Iris pigment epithelial cell (primary cell): Measurements from ENCODE around the gene RGL2.

Source experiments
- DNase-seq: peaks from one replicate; pipeline ENCODE4 v3.0.0-alpha.2; 2011; ENCODE audit warnings: low read depth

The RGL2 gene

DNA sequence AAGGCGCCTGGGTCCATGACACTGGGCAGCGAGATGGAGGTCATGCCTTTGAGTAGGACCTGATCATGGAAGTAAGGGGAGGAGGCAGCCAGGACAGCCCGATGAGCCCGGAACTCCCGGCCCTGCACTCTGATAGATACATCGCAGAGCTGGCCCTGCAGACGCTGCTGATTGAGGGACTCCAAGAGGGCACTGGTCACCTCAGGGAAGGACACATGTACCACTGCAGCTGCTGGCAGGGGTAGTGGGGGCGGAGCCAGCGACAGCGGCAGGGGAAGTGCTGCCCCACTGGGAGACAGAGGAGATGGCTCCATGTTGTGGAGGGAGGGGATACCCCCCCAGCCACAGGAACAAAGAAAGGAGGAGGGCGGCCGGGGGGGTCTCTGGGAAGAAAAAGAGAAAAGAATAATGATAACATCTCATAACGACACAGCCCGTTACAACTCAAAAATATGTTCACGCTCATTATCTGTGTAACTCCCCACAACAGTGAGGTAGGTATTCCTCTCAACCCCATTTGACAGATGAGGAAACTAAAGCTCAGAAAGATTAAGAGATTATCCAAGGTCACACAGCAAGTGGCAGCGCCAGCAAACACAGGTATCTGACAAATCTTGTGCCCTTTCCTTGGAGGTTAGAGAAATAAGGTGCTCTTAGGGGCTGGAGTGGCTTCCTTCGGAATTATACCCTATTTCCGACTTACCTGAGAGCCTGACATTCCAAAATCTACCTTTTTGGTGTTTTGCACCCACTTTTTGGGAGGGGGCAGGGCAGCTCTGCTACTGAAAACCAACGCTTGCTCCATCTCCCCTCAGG is 18.1 kb upstream of the RGL2 start:
- DNase-seq, result no peak

DNA sequence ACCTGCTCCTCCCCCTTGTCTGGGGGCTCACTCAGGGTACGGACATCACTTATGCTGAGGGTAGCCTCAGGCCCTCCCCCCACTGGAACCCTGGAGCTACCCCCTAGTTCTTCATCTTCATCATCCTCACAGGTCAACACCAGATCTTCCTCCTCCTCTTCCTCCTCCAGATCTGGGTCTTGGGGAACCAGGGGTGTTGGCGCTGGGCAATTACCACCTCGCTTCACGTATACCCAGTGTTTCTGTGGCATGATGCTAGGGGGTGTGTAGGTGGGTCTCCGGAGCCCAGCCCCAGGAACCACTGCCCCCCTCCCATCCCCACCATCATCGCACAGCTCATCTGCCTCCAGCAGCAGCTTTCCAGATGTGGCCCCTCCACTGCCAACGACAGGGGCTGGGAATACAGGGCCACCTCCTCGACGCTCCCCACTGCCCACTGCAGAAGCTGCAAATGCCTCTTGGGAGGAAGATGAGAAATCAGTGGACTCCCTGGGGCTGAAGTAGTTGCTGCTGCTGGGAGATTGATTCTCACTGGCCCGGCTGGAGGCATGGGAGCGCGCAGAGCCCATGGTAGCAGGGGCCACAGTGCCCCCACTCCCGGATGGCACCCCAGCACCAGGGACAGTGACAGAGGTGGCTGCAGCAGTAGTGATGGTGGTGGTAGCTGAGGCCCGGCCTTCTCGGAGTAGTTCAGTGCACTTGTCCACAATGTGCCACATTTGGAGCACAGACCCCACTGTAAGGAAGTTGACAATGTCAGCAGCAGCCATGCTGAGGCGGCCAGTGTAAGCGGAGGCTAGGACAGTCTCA is 17.3 kb upstream of the RGL2 start:
- no peak for DNase-seq

GRCh38 chr6:33314943-33315792 is 16.4 kb upstream of the RGL2 start:
- peak; percentile 29 for DNase-seq

- peak; percentile 81 for DNase-seq
Observed at GRCh38 chr6:33314515-33314942, 15.8 kb upstream of the RGL2 start.

GRCh38 chr6:33313709-33314514 is 15.2 kb upstream of the RGL2 start, which contains the start of gene TAPBP:
TAPBP (minus strand) TSS chr6:33314078; CDS start chr6:33314041, 37 bp downstream.
- DNase-seq, result peak; percentile 79

DNA sequence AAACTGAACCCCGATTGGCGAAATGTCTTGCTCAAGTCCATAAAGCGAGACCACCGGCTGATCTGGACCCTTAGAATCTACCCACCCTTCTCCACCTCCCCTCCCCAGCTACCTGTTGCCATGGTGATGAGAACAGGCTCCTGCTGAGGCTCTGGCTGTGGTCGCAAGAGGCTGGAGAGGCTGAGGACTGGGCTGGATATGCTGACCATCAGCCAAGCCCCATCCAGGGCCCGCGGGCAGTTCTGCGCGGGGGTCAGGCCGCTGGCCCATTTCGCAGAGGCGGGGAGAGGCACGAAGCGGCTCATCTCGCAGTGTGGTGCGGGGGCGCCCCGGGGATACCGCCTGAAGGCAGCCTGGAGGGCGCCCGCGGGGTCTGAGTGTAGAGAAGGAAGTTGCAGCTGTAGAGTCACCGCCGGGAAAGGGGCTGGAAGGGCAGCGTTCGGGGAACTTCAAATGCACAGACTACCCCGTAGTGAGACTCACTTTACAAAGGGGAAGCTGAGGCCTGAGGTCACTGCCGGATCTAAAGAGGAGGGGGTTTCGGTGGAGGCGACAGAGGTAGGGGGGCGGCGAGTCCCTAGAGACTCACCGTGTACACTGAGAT is 14.5 kb upstream of the RGL2 start:
- peak; percentile 42 for DNase-seq

GRCh38 chr6:33312361-33313104 is 13.8 kb upstream of the RGL2 start:
- DNase-seq, result peak; percentile 87

GRCh38 chr6:33306356-33306755 is 7.6 kb upstream of the RGL2 start:
- no peak for DNase-seq

- DNase-seq, result no peak
Observed at GRCh38 chr6:33305052-33305451, 6.3 kb upstream of the RGL2 start.

DNA sequence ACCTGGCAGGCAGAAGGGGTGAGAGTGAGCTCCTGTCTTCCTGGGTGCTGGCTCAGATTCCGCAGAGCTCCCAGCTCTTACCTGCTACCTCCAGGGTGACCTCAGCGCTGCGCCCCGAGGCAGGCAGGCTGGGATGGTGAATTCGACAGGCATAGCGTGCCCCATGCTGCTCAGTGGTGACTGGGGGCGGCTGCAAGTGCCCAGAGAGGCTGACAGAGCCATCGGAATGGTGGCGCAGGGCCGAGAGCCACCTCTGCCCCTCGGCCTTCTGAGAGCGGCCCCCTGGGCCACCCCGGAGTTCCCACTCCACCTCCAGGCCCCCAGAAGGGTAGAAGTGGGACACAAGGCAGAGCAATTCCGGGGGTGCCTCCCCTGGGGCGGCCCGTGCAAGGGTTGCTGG is 5.5 kb upstream of the RGL2 start:
- DNase-seq, result no peak

DNA sequence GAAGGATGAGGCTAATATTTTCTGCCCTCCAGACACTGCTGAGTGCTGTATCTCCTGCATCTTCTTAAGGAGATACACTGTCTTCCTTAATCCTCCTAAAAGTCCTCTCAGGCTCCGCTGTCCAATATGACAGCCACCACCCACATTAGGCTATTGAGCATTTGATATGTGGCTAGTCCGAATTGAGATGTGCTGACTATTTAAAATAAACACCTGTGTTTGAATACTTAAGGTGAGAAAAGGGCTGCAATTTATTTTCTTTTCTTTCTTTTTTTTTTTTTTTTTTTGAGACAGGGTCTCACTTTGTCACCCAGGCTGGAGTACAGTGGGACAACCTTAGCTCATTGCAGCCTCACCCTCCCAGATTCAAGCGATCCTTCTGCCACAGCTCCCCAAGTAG is 3.1 kb upstream of the RGL2 start:
- no peak for DNase-seq

GRCh38 chr6:33299237-33299944 is 649 bp upstream of the RGL2 start:
- peak; percentile 93 for DNase-seq

DNA sequence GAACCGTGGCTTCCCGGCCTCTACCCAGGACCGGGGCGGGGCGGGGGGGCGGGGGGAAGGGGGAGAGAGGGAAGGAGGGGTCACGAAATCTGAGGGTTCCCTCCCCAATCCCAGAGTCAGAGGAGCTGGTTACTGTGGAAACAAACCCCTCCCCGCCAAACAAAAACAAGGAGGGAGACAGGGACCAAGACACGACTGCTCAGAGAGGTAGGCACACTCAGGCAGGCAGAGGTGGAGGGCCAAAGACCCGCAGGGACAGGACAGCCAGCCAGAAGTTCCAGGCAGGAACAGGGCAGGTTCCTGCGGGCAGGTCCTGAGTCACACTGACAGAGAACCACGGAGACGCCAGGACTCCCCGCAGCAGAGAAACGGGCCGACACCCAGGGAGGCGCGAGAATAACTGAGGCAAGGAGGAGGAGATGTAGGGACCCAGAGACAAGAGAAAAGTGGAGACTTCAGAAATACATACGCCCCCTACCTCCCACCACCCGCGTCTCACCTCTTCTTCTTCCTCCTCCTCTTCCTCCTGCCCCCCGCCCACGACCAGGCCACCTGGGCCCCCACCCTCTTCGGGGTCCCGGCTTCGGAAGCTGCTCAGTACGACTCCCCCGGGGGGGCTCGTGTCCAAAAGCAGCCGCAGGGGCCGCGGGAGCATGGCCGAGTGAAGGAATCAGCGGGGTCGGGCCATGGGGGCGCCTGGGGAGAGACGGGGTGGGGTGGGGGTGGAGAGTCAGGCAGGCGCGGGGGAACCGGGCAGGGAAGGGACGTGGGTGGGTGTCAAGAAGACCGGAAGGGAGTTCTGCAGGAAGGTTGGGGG is 578 bp downstream of the RGL2 start:
- DNase-seq, result peak; percentile 81

- no peak for DNase-seq
Observed at GRCh38 chr6:33297406-33297955, 1.3 kb downstream of the RGL2 start.

DNA sequence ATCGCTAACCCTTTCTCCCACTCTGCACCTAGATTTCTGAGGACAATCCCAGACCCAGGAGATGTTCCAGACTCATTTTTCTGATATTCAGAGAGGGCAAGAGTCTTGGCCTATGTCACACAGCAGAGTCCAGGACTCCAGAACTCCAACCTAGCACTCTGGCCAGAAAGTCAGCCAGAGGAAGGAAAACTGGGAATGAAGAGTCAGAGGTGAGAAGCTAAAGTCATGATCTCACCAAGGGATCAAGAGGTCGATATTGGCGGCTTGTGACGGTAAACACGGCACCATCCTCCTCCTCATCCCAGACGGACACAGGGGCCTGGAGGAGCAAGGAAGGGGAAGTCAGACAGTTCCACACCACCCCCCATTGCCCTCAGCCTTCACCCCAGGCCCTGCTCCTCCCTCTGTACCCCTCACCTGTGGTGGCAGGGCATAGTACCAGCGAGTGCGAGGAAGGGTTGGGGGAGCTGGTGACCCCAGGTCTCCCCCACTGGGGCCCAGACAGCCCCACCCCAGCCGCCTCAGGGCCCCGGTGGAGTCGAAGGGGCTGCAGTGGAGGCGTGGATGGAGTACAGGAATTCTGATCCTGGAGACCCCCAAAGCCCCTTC is 1.8 kb downstream of the RGL2 start:
- no peak for DNase-seq

- no peak for DNase-seq
Observed at GRCh38 chr6:33295621-33296369, 2.9 kb downstream of the RGL2 start.
